Measurements from ENCODE around the gene CD33.

GRCh38 chr19:51259348-51260245 lies 34.7 kb downstream of the CD33 start:
- TF ChIP-seq CTCF (conservative IDR thresholded peaks at IDR 0.05; ENCODE audit: low read depth, low read length), result peak; percentile 93
- TF ChIP-seq EZH2 (IDR thresholded peaks at IDR 0.05; ENCODE audit: low read length, unreplicated experiment), result no peak

Measured in PC-3 (cell line).